ENCODE measurements around the gene TMEM117.
"Not testable (repeated sequence)": the region's sequence is repeated elsewhere in the genome, so short reads cannot be mapped to it uniquely, and the experiment has no call there.

TMEM117 gene

DNA sequence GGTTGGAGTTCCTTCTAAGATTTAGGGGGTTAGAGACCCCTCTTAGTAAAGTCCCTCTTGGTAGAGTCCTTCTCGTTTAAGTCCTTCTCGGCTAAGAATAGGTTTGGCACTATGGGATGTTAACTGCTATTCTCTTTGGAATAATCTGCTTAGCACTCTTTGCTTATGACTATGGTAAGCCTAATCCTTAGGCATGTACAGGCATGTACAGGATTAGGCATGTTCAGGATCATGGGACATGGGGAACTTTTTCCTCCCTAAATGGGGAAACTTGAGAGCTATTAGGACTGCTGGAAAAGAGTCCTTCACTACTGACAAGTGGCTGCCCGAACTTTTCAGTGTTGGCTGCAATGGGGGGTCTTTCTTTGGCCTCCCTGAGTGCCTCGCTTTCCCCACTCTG, 193.3 kb downstream of the TMEM117 start:
- DNase-seq = no peak

DNA sequence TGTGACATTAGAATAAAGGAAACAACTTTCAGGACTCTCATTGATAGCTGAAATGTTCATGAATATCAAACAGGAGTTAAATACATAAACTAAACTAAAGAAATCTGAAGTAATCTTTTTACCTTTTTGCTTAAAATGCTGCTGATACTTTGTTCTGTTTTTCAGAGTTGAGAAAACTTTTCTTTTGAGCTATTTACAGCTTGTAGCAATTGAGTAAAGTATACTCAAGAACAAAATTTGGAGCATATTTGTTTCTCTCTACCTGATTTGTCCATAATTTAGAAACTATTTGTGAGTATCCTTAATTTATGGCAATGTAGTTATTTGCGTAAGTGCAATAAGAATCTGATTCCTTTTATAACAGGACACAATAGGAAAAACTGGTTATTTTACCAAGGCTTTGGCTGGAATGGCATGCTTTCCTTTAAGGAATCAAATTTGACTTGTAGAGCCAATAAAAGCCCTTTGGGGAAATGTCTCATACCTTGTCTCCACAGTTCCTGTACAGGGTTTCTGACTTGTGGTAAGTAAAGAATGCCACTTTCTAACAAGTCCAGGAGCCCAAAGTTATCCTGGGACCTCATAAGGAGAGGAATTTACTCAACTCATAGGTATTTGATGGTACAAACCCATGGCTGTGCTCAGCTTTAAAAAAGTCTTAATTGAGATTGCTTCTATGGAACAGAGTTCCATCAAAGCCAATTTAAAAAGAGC, 195.7 kb downstream of the TMEM117 start:
- no peak for DNase-seq

GRCh38 chr12:44034906-44035305, 199.0 kb downstream of the TMEM117 start:
- no peak for DNase-seq

DNA sequence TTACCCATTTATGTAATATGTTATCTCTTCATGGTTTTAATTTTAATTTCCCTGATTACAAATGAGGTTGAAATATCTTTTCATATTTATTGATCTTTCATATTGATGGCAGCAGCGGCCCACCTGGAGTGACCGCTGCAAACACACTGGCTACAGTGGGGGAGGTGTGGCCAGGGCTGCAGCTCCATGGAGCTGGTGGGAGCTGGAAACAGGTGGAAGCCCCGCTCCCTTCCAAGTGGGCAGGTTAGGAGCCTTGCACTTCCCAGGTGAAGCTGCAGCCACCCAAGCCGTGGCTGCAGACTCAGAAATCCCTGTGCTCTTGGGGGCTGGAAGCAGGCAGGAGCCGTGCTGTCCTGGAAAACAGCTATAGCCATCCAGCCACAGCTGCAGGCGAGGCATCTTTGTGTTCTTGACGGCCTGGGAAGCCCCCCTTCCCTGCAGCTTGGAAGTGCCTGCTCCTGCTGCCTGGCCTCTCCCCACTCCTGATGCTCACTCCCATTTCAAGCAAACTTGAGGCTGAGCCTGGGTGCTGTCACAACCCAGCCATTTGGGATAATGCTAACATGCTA, 201.1 kb downstream of the TMEM117 start:
- DNase-seq = no peak

DNA sequence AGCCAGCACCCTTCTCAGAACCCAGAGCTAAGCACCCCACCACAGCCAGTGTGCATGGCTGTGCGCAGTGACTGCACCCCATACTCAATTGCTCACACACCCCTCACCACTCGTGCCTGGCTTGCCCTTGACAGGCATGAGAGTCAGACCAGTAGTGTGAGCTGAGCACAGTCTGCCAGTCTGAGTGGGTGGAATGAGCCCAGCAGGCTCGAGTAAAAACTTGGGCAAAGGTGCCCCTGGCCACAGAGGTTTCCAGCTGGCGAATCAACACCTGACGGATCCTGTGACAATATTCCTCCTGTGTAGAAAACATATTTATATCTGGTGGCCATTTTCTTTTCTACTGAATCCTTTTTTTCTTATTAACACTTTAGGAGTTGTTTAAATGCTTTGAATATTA, 202.5 kb downstream of the TMEM117 start:
- no peak for DNase-seq

- not testable (repeated sequence) for DNase-seq
These were observed 208.6 kb downstream of the TMEM117 start for GRCh38 chr12:44044491-44044890.

- no peak for DNase-seq
These were observed 211.0 kb downstream of the TMEM117 start for GRCh38 chr12:44046732-44047417.

- no peak for DNase-seq
These were observed 216.7 kb downstream of the TMEM117 start for GRCh38 chr12:44052554-44052953.

DNA sequence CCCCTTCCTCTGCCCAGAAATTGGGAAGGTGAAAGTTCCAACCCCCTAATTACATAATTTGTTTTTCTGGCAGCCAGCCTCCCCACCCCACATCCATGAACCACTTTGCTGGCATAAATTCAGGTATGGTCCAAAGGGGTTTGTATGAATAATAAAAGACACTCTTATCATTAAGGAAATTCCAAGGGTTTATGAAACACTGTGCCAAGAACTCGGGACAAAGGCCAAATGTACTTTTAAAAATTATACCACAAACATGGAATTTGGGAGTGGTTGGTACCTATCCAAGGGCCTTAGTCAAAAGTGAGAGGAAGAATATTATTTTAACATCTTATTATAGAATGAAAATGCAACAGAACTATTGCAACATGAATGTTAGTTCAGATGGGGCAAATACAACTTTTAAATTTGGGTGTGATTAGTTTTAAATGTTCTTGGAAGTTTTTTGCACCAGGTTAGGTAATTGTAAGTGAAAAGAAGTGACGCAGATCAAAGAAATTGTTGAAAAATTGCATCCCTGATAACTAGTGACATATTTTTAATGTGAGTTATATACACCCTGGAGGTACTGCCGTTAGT, 217.8 kb downstream of the TMEM117 start:
- DNase-seq = no peak

- DNase-seq = no peak
These were observed 218.4 kb downstream of the TMEM117 start for GRCh38 chr12:44054281-44054680.

- no peak for DNase-seq
These were observed 222.5 kb downstream of the TMEM117 start for GRCh38 chr12:44058366-44058765.

DNA sequence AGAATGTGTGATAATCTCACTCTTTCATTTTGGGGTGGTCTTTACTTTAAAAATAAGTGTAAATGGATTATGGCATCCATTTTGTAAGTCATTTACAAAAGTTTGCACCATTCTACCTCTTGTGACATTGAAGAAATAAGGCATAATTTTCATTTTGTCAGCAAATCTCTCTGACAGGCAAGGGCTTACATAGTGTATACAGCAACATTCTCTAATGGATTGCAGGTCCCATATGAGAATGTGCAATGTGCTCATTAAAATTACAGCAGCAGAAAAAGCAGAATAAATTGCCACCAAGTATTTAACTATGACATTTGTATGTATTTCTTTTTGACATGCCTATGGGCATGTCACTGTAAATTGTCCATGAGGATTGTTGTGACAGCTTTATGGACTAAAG, 223.6 kb downstream of the TMEM117 start:
- DNase-seq = no peak

DNA sequence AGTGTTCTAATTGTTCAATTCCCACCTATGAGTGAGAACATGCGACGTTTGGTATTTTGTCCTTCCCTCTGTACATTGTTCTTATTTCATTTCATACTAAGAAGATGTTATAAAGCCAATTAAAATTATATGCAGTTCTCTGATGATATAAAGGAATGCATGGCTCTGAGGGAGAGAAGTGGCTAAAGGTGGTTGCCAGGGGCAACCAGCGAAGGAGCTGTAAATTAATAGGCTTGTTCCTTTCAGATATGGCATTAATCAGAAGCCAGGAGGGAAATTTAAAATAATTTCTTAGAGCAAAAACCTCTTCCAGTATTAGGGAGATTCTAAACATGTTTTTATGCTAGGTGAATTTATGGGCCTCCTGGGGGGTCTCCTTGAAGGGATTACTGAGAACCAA, 227.8 kb downstream of the TMEM117 start:
- no peak for DNase-seq

GRCh38 chr12:44076871-44077270, 241.0 kb downstream of the TMEM117 start:
- DNase-seq = no peak

GRCh38 chr12:44077294-44077693, 241.4 kb downstream of the TMEM117 start:
- no peak for DNase-seq

DNA sequence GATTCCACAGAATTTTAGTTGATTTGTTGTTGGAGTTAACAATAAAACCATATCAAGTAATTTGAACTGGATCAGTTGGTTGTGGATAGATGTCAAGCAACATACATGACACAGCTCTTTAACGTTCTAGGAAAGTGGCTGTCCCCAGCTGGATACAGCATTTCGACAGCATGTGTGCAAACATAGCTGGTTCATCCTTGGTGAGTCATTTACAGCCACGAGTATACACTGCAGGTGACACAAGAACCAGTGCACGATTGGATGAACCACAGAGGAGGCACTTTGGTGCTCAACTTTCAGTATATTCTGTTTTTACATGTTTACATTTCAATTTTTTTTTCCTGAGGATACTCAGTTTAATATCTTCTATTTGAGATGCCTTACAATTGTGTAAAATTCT, 242.4 kb downstream of the TMEM117 start:
- DNase-seq = no peak

- no peak for DNase-seq
These were observed 252.8 kb downstream of the TMEM117 start for GRCh38 chr12:44088647-44089046.

DNA sequence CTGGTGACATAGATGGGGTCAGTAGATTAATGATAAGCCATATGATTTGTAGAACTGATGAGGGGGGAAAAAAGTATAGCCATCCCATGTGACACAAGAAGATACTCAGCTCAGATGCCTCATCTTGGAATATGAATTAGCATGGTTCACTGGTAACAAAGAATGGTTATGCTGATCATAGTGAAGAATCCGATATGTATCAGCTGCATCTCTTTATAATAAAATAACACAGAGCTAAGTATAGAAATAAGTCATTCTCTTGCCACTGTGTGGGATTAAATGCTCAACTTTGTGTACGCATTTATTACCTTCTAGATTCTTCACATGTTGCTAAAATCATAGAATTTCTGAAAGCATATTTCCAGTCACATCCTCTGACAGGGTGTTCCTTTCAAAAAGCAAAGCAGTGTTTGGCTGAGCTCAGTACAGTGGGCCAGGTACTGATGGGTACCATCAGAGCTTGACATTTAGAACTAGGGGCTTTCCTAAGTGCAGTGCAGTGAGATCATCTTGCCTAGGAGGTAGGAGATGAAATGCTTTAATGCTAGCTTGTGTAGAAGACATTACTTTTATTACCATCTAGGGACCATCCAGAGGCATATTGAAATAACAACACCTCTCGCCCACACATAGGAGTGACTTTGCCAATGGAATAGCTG, 256.2 kb downstream of the TMEM117 start:
- no peak for DNase-seq

- no peak for DNase-seq
These were observed 262.9 kb downstream of the TMEM117 start for GRCh38 chr12:44098786-44099185.

DNA sequence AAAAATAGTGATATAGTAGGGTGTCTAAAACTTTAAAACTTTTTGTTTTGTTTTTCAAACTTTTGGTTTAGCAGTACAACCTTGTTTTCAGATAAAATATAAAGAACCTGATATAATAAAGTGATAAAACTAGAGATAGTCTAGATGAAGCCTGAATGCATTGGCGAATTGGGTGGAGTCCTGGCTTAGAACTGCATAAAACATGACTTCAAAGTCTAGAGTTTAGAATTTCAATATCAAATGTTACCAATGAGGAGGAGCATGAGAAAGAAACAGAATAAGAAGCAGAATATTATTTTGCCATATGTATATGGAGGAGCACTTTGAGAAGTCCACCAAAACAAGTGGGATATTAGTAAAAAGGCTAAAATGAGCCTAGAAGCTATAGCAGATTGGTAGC, 263.6 kb downstream of the TMEM117 start:
- no peak for DNase-seq

GRCh38 chr12:44100264-44100663, 264.4 kb downstream of the TMEM117 start:
- no peak for DNase-seq

- DNase-seq = no peak
These were observed 265.6 kb downstream of the TMEM117 start for GRCh38 chr12:44101475-44101874.

DNA sequence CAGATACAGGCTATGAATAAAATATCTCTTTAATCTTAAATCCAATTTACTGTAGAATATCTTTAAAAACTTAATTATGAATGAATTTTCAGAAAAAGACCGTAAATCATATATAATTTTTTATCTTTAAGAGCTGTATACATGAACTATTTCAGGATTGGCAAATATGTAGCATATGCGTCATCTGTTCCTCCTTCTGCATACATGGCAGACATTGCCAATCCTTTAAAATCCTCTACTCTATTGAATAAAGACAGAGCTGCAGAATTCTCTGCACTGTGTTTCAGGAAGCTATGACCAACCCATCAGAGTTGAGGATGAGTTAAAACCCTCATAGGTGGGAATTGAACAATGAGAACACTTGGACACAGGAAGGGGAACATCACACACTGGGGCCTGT, 279.0 kb downstream of the TMEM117 start:
- DNase-seq = no peak

GRCh38 chr12:44117337-44117736, 281.5 kb downstream of the TMEM117 start:
- DNase-seq = no peak
